ENCODE data around the gene CTIF.

Gene CTIF

DNA sequence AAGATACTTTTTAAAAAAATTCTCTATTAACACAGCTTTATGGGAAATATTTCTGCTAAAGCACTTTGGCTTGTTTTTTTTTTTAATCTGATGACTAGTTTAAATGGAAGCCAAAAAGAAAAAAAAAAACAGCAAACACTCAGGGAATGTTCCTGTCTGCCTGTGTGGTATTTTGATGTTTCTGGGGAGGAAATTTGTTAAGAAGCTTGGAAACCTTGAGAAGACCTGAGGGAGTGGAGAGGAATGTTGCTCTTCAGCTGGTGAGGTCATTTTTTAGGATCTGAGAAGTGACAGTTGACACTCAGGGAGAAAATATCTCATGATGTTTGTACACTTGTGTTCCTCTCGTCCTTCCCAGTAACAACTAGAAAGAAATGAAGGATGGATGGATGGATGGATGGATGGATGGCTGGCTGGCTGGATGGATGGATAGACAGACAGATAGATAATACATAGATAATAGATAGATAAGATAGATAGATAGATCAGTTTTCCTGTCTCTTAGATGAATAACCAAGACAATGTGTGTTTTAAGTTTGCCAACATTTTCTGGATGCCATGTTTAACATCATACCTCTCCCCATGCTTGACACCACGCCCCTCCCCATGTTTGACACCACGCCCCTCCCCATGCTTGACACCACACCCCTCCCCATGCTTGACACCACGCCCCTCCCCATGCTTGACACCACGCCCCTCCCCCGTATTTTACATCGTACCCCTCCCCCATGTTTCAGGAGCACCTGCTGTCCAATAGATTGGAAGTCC is 84.8 kb downstream of the CTIF start:
- DNase-seq, result no peak

DNA sequence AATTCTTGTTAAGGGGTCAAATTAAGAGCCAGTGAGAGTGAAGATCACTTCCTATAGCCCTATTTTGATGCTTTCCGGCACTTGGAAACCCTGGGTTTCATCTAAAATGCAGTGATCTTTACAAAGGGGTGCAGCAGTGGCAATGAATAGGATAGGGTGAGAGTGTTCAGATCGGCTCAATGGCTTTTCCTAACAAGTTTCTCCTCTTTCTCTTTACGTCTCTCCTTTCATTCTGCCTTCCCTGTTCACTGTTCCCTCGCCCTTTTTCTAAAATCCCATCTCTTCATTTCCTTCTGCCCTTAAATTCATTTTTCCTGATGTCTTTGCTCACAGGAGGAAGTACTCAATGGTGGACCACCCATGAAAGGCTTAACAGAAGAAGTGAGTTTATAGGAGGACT is 86.0 kb downstream of the CTIF start:
- DNase-seq, result no peak

DNA sequence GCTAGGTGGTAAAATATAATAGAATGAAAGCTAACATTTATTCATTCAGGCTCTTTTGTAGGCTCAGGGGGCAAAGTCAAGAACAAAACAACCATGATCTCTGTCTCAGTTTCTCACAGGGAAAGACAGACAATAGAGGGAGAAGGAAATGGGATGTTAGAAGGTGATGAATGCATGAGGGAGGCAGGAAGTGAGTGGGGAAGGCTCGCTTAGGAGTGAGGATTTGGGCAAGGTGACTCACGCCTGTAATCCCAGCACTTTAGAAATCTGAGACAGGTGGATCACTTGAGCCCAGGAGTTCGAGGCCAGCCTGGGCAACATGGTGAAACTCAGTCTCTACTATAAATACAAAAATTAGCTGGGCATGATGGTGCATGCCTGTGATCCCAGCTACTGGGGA is 88.4 kb downstream of the CTIF start:
- DNase-seq, result no peak

DNA sequence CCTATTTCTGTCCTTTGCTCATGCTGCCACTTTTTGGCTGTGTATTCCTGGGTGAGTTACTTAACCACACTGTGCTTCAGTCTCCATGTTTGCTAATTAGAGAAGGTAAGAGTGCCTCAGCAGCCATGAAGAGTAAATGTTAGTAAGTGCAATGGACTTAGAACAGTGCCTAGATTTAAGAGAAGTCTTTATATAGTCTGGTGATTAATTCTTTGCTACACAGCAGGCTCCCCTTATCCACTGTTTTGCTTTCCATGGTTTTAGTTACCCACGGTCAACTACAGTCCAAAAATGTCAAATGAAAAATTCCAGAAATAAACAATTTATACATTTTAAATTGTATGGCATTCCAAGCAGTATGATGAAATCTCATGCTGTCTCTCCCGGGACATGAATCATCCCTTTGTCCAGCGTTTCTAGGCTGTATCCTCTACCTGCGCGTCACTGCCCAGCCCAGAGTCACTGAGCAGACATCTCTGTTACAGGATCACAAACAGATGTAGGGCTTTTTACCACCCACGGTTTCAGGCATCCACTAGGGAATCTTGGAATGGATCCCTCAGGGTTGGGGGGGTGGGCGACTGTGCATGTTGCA is 91.0 kb downstream of the CTIF start:
- DNase-seq, result no peak

DNA sequence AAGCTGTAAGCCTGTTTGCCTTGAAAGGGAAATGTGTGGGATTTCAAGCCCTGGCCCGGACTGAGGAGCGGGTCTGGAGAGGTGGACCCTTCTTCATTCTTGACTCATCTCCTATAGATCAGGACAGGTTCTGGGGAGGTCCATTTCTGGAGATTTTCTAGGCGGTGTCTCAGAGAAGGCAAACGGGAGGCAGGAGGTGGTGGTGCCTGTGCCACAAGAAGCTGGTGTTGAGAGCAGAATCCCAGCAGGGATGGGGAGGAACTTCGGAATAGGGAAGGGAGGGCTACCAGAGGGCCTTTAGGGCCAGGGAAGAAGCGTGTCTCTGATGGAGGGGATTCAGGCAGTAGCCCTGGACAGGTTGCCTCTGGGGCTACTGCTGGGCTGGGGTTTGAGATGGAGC is 93.0 kb downstream of the CTIF start:
- no peak for DNase-seq

DNA sequence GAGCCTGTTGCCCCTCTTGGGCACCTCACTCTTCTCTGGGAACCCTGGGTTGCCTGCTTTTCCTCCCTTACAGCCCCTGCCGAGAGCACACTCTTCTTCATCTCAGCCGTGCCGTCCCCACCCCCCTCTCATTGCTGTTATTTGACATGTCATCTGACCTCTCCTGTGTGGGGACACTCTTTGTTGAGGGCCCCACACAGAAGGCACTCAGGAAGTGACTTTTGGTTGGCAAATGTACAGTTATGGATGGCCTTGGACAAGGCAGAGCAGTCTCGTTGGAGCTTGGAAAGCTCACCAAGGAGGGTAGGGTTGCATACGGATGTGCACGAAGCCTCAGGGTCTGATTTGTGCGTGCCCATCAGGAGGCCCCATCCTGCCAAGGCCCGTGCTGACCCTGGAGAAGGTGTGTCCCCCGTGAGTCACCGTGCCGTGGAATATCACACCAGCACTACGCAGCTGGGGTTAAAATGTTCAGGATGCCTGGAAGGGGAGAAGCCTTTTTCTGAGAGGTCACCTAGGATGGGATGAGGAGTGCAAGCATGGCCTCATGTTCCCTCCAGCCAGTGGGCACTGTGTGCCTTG is 93.9 kb downstream of the CTIF start:
- DNase-seq, result no peak

DNA sequence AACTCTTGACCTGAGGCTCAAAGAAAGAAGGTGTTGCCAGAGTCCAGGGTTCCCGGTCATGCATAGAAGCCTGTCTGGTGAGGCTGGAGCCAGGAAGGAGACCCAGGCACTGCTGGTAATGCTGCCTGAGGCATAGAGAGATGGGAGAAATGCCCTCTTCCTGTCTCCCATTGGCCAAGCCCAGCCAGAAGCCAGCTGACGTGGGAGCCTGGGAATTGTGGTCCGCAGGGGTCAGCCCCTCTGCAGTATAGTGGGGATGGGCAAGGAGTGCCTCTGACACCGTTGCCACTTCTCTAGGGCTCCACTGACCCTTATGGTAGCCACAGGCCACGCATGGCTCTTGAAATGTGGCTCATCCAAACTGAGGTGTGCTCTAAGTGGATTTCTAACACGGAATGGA is 95.7 kb downstream of the CTIF start:
- DNase-seq, result no peak

DNA sequence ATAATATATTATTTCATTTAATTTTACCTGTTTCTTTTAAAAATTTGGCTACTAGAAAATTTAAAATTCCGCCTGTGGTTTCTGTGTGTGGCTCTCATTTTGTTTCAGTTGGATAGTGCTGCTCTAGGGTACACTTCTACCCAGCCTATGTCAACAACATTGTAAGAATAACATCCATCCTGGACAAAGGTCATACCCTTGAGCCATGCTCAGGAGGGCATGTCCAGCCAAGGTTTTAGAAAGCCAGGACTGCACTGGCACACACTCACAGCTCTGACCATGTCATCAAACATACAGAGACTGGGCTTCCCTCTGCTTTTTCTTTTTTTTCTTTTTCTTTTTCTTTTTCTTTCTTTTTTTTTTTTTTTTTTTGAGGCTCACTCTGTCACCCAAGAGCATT is 96.1 kb downstream of the CTIF start:
- no peak for DNase-seq

DNA sequence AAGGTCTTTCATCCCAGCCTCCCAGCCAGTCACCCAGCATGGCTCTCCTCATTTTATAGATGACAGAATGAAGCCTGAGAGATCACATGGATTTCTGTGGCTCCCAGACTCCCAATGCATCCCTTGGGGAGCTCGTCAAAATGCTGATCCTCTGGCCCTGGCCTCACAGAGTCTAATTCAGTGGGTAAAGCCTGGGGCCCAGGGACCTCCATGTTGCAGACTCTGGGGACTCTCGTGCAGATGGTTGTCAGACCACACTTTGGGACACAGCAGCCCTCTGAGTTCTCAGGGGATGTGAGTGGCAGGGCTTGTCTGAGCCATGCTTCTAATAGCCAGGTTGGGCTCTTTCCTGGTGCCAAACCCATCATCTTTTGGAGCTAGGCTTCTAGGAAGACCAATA is 97.0 kb downstream of the CTIF start:
- DNase-seq, result no peak

DNA sequence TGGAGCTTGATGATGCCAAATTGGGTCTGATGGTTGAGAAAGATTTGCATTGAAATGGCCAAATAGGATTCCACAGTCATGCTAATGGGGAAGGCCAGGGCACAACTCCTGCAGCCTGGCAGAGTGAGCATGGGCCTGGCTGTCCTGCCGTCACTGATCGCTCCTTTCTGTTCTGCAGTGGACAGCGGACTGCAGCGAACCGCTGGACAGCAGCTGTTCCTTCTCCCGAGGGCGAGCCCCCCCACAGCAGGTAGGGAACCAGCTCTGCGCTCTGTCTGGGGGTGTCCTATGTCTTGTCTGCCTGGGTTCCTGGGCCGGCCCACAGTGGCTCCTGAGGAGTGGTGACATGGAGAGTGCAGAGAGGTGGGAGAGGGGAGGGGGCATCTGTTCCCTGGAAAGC is 97.6 kb downstream of the CTIF start:
- no peak for DNase-seq

DNA sequence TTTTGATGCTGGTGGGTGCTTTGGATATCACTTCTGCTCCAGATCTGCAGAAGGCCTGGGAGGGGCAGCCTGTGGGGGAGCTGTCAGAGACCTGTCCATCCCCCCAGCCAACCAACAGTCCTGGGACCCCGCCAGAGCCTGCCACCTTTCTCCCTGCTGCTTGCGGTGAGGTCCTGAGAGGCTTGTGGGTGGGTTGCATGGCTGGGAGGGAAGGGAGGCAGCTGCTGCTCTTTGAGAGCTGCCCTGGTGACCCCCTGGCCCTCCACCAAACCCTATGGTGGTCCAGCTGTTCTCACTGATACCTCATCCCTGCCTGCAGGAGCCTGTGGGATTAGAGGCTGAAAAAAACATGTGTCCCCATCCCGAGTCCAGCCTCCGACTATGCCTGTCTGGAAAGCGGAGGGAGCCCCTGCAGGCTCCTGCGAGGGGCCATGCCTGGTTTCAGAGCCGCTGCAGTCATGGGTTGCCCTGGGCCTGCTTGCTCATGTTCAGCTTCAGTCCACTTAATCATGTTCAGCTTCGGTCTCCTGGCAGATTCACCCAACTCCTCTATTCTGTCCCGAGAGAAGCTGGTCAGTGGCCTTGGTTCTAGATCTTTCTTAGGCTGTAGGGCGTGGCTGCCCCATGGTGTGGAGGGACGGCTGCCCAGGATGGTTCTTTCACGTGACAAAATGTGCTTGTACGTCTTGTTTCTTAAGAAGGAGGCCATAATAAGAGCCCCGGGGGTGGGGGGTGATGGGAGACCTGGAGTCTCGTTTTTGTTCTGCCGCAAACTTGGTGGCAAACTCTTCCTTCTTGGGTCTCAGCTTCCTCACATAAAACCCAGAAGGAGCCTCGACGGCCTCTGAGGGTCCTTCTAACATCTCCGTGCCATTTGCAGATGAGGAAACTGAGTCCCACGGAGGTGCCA is 98.5 kb downstream of the CTIF start:
- DNase-seq, result no peak

DNA sequence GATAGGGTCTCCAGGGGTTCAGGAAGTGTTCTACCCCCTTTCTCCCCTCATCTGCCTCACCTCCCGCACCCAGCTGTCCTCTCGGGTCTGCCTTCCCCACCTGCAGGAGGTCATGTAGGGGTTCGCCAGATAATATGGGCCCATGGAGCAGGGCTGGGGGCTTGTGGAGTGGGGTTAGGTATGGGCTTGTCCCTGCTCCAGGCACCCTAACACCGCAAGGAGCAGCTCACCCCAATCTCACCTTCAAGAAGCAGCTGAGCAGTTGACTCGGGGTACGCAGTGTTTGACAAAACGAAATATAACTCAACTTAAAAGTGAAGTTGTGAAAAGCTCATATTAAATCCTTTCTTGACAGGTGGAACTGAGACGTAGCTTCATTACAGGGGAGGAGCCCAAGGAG is 99.6 kb downstream of the CTIF start:
- DNase-seq, result no peak

DNA sequence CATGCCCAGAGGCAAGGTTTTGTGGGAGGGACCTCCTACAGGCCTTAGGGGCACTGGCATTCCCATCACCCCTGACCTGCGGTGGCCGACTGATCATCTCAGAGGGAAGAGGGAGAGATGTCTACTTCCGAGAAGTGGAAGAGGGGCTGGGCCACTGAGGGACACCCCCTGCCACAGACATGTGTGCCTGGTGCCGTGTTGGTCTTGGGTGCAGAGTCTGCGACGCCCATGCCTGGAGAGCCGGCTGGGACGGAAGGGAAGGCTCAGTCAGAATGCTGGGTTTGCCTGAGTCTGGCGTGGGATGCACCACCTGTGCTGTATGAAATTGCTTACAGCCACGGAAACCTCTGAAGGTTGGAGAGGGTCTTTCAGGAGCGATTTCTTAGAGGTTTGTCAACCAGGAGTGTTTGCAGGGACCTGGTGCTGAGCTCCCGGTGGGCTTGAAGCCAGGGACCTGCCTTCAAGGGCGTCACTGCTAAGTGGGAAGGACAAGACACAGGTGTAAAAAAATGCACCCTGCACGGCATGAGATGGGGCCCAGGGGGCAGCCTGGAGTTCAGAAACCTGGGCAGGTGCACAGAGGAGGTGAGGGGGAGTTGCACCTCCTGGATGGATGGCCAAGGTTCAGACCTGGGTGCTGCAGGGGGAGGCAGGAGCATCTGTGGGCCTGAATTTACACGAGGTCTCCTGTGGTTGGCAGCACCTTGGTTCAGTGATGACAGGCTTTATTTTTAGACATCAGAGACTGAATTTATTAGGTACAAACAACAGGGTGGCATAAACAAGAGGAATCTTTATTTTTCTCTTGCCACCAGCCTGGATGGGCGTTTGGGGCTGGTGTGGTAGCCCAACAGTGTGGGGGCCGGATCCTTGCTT is 100.3 kb downstream of the CTIF start:
- no peak for DNase-seq

DNA sequence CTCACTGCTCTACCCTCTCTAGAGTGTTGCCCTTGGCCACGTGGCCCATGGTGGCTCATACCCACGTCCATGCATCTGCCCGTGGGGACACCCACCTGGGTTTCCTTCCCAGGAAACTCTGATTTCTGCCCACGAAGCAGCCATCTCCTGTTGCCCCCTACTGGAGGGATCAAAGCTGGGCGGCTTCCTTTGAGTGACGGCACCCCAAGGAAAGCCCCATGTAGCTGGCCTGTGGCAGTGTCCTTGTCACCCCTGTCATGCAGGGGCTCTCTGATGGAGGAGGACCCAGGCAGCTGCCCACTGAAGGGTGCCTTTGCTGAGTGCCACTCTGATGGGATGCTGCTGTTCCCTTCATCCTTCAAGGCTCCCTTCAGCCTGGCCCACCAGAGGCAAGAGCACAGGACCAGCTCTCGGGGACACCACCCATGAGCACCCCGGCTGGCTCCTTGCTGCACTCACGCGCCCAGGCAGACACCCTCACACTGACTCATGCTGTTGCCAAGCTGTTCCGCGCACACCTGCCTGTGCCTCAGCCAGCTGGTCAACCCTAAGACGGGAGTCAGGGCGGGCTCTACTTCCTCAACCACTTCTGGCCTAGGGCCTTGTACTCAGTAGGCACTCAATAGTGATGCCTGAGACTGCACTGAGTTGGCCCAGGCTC is 101.1 kb downstream of the CTIF start:
- DNase-seq, result no peak

DNA sequence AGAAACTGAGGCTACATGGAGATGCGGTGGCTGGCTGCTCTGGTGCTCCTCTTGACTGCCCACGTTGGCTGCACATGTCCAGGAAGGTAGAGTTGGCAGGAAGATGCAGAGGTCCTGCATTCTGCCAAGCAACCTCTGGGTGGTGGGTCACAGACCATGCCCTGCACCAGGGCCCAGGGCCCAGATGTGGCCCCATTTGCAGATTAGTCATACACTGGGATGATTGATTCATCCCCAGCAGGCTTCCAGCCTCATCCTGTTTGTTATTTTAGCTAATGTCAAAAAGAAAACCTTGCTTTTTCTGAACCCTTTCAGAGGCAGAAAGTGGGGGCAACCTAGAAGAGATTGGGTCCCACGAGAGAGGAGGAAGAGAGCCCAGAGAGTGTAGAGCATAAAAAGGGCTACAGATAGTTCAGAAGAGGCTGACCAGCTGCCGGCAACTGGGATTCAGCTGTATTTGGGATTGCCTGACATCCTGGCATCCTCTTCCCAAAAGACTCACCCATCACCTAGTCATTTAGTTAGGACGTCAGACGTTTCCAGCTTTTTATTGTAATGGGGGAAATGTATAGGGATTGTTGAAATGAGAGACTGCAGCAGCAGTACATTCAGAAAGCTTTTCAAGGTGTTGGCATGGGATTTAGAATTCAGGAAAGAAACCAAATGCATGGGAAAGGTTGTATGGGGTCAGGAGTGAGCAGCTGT is 101.9 kb downstream of the CTIF start:
- DNase-seq, result no peak

DNA sequence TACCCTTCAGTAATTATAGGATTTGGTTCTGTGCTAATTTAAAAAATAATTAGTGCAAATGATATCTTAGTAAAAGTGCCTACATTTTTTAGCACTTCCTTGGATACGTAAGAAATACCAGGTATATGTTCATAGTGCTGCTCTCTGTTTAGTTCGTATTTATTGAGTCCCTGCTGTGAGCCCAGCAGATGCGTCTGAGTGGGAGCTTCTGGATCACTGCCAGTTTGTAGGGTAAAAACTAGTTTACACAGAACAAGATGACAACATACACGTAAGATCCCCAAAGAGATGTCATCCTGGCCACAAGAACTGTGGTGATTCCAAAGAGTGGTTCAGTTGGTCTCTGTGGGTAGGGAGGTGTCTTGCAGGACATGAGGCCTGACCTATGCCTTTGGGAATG is 103.2 kb downstream of the CTIF start:
- DNase-seq, result no peak

DNA sequence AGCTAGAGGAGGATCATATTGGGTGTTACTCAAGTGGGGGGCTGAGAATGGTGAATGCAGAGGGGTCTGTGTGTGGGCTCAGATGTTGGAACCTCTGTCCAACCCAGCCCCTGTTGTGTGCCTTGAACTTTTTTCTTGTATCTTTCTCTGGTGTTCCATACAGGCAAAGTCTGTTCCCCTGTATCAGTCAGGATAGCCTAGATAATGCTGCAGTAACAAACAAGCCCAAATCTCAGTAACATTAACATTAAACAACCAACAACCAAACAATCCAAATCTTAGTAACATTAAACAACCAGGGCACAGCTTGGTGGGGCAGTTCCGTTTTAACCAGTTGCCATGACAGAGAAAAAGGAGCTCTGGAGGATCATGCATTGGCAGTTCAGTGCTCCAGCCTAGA is 103.7 kb downstream of the CTIF start:
- no peak for DNase-seq

DNA sequence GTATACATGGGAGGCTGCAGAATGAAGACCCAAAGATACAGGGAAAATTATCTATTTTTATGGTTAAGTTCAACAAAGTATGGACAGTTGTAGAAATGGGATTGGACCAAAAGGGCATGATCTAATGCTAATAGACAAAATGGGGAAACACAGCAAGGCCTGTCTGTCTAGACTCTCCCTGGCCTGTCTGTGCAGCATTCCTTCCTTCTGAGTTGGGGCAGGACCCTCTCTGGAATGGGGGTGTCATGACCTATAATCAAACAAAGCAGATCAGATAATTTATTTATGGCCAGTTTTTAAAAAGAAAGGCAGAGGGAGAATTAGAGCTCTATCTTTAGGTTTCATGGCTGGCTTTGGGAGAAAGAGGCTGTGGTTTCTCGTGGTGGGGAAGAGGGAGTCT is 104.4 kb downstream of the CTIF start:
- DNase-seq, result no peak

DNA sequence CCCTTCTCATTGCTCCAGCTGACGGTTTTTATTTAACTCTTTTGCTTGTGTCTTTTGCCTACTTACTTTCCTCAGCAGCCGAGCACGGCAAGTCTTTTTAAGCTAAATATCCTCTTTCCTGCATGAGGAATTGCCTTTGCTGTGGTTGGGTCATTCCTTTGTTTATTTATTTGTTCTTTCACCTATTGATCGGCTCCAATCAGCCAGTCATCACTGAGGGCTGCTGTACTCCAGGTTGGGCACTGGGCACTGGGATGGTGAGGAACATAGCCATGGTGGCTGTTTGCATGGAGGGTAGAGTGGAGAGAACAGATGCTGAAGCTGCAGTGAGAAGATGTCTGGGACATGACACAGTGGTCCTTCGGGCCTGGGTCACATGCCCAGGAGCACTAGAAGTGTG is 105.2 kb downstream of the CTIF start:
- no peak for DNase-seq

DNA sequence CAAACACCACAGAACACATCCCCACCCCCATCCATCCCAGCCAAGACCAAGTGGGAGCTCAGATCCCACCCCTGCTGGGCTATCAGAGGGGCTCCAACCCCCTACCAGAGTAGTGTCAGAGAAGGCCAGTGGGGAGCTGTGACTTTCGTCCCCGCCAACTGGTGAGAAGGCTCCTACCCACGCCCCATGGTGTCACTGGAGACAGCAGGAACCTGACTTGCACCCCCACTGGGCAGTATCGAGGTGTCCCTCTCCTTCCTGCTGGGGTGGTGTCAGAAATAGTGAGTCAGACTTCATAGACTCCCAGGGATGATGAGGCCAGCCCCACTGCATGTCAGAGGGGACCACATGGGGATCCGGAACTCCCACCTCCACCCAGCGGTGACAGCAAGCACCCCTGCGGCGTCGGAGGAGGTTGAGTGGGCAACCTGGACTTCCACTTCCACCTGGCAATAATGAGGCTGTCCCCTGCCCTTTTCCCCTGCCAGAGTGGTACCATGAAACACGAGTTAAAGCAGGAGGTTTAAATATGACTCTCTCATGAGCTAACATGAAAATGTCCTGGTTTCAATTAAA is 106.7 kb downstream of the CTIF start:
- no peak for DNase-seq

DNA sequence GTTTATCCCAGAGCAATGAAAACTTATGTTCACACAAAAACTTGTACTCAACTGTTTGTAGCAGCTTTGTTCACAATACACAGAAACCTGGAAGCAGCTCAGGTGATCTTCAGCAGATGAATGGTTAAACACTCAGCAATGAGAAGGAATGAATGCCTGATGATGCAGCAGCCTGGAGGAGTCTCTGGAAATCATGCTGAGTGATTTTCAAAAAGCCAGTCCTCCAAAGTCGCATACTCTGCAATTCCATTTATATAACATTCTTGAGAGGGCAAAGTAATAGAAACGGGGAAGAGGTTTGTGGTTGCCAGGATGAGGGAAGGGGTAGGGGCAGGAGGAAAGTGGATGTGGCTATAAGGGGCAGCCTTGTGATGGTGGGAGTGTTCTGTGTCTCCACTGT is 108.1 kb downstream of the CTIF start:
- DNase-seq, result no peak

Data from activated naive CD4-positive, alpha-beta T cell treated with anti-CD3 and anti-CD28 coated beads, Interleukin-2, amount 50 U/mL, for 16 hours (primary cell).